ENCODE results near the gene STAG1.

Gene STAG1

GRCh38 chr3:136708333-136708985 is 43.7 kb downstream of the STAG1 start (continued):
- TF ChIP-seq ZNF280C (tag by site-specific recombination; IDR thresholded peaks at IDR 0.05) (no peak), FEZF1 (tag by site-specific recombination; IDR thresholded peaks at IDR 0.05) (no peak), AEBP2 (tag by site-specific recombination; IDR thresholded peaks at IDR 0.05; ENCODE audit: borderline replicate concordance) (no peak), TCF7L2 (IDR thresholded peaks at IDR 0.05; ENCODE audit: borderline replicate concordance, low read depth, low read length) (no peak), ZNF112 (tag by site-specific recombination; IDR thresholded peaks at IDR 0.05) (no peak), ZNF529 (tag by site-specific recombination; IDR thresholded peaks at IDR 0.05; ENCODE audit: insufficient replicate concordance) (no peak)

- no peak overlapping the region for H3K27ac ChIP-seq (ENCODE audit: extremely low read depth, low read depth, low read length)
- H3K36me3 ChIP-seq (ENCODE audit: control insufficient read depth in 2 of 2, insufficient read depth in 1 of 2, low read length in 2 of 2) = no peaks in the 10 kb centered on the region
- ChIA-PET POLR2A (no interaction called here), CTCF (no interaction called here)
- TF ChIP-seq ZNF266 (tag by site-specific recombination; IDR thresholded peaks at IDR 0.05; ENCODE audit: low read depth) = no peak
- no peak for TF ChIP-seq PRDM10 (tag by site-specific recombination; IDR thresholded peaks at IDR 0.05)
- no peak for TF ChIP-seq ZNF768 (tag by site-specific recombination; IDR thresholded peaks at IDR 0.05)
- TF ChIP-seq ZNF404 (tag by site-specific recombination; IDR thresholded peaks at IDR 0.05) = no peak
- no peak for TF ChIP-seq WT1 (tag by site-specific recombination; IDR thresholded peaks at IDR 0.05)
- no peak for TF ChIP-seq ZNF521 (tag by site-specific recombination; IDR thresholded peaks at IDR 0.05)
- TF ChIP-seq MEIS1 (CRISPR knock-in tag; IDR thresholded peaks at IDR 0.05; ENCODE audit: borderline replicate concordance) = no peak
- no peak for TF ChIP-seq PRDM1 (tag by site-specific recombination; IDR thresholded peaks at IDR 0.05)
- TF ChIP-seq ZBTB20 (tag by site-specific recombination; IDR thresholded peaks at IDR 0.05) = no peak
- no peak for TF ChIP-seq ZNF76 (tag by site-specific recombination; IDR thresholded peaks at IDR 0.05; ENCODE audit: borderline replicate concordance, low read depth)
- H3K9me3 ChIP-seq (ENCODE audit: control insufficient read depth, insufficient read depth, low read depth, low read length) = no peaks in the 10 kb centered on the region
- no peaks in the 10 kb centered on the region for H3K4me1 ChIP-seq (ENCODE audit: control insufficient read depth, insufficient read depth, low read length)
- H3K4me3 ChIP-seq (ENCODE audit: low read depth, low read length) = no peak overlapping the region
Observed at GRCh38 chr3:136703429-136703828, 48.7 kb downstream of the STAG1 start.

GRCh38 chr3:136699271-136699828 is 52.8 kb downstream of the STAG1 start:
- peak; percentile 80 for TF ChIP-seq ZNF600 (tag by site-specific recombination; IDR thresholded peaks at IDR 0.05)
- TF ChIP-seq SP7 (tag by site-specific recombination; IDR thresholded peaks at IDR 0.05) = no peak
- TF ChIP-seq OSR2 (tag by site-specific recombination; IDR thresholded peaks at IDR 0.05) = peak; percentile 40; the same call in 1 of the 2 replicates
- CTCF ChIA-PET = no interaction called here

More at GRCh38 chr3:136699271-136699828, 52.8 kb downstream of the STAG1 start:
- no peaks in the 10 kb centered on the region for H3K4me1 ChIP-seq (ENCODE audit: control insufficient read depth, insufficient read depth, low read length)
- no peaks in the 10 kb centered on the region for H3K36me3 ChIP-seq (ENCODE audit: control insufficient read depth in 2 of 2, insufficient read depth in 1 of 2, low read length in 2 of 2)
- H3K4me3 ChIP-seq (ENCODE audit: low read depth, low read length) = no peak overlapping the region
- H3K27ac ChIP-seq (ENCODE audit: extremely low read depth, low read depth, low read length) = no peak overlapping the region
- POLR2A ChIA-PET = no interaction called here
- H3K9me3 ChIP-seq (ENCODE audit: control insufficient read depth, insufficient read depth, low read depth, low read length) = no peaks in the 10 kb centered on the region
